Naive thymus-derived CD4-positive, alpha-beta T cell (primary cell): ENCODE measurements around the gene LSP1. TPM values are rescaled to one million over a fixed set of nuclear protein-coding genes. Genes with fewer than 3 reads are reported as not detected.

ENCODE experiments used
- ATAC-seq: fragments of 150-1000 bp; cut with Tn5 transposase; 2 replicates; pipeline ENCODE4 v1.10.0; 2021; ENCODE audit warnings: mild to moderate bottlenecking, moderate library complexity
- CTCF ChIA-PET: fragments of 350-600 bp; sonication (Branson Sonifier 250); formaldehyde crosslinking; loops from one replicate; lab custom pipeline; 2021; ENCODE audit warnings: antibody characterized with exemption; lab: Charles Lee
- POLR2A ChIA-PET: fragments of 350-600 bp; sonication (Branson Sonifier 250); formaldehyde crosslinking; loops from one replicate; lab custom pipeline; 2021; ENCODE audit warnings: antibody characterized with exemption, inconsistent platforms; lab: Charles Lee
- DNase-seq, 9 donors: peaks; one replicate each; pipeline versions ENCODE4 v3.0.0 to v3.0.0-alpha.2; 2020 to 2022; ENCODE audit warnings: mixed read lengths in 1 of 9
- H3K27ac ChIP-seq: one replicate; pipeline ENCODE4 v1.7.0; 2013; ENCODE audit warnings: mild to moderate bottlenecking, low read depth, low read length, moderate library complexity
- H3K27me3 ChIP-seq, 2 donors: one replicate each; pipeline ENCODE4 v1.7.0; 2013; ENCODE audit warnings: low read length in 2 of 2, mild to moderate bottlenecking in 2 of 2, moderate library complexity in 2 of 2; ENCODE audit not compliant: control insufficient read depth in 2 of 2, insufficient read depth in 2 of 2
- H3K36me3 ChIP-seq, 3 experiments: 1 replicate in 2 of 3; 2 replicates in 1 of 3; pipeline ENCODE4 v1.7.0; 2013; ENCODE audit warnings: low read length in 3 of 3, mild to moderate bottlenecking in 3 of 3, moderate library complexity in 1 of 3; ENCODE audit not compliant: insufficient read depth in 3 of 3, control insufficient read depth in 2 of 3
- H3K4me1 ChIP-seq, 2 donors: one replicate each; pipeline ENCODE4 v1.7.0; 2013; ENCODE audit warnings: low read length in 2 of 2, mild to moderate bottlenecking in 2 of 2, moderate library complexity in 1 of 2; ENCODE audit not compliant: control insufficient read depth in 2 of 2, insufficient read depth in 2 of 2
- H3K4me3 ChIP-seq: 2 replicates; pipeline ENCODE4 v1.7.0; 2013; ENCODE audit warnings: mild to moderate bottlenecking, low read length
- H3K9me3 ChIP-seq, 3 experiments: 1 replicate in 2 of 3; 2 replicates in 1 of 3; pipeline ENCODE4 v1.7.0; 2013; ENCODE audit warnings: low read length in 3 of 3; ENCODE audit not compliant: control insufficient read depth in 2 of 3
- H3K27ac Mint-ChIP-seq, 9 donors: one replicate each; pipeline ENCODE4 v1.8.0; 2020 to 2022; ENCODE audit warnings: mixed read lengths in 9 of 9, mild to moderate bottlenecking in 8 of 9, moderate library complexity in 5 of 9, inconsistent platforms in 2 of 9
- H3K27me3 Mint-ChIP-seq, 5 donors: one replicate each; pipeline ENCODE4 v1.8.0; 2021 to 2022; ENCODE audit warnings: mixed read lengths in 5 of 5, mild to moderate bottlenecking in 1 of 5
- H3K36me3 Mint-ChIP-seq, 5 donors: one replicate each; pipeline ENCODE4 v1.8.0; 2020 to 2022; ENCODE audit warnings: mixed read lengths in 5 of 5, mild to moderate bottlenecking in 3 of 5, inconsistent platforms in 1 of 5
- H3K4me1 Mint-ChIP-seq, 7 donors: one replicate each; pipeline ENCODE4 v1.8.0; 2020 to 2022; ENCODE audit warnings: mixed read lengths in 7 of 7, mild to moderate bottlenecking in 3 of 7, inconsistent platforms in 1 of 7
- H3K4me3 Mint-ChIP-seq, 10 donors: one replicate each; pipeline ENCODE4 v1.8.0; 2020 to 2022; ENCODE audit warnings: mild to moderate bottlenecking in 10 of 10, mixed read lengths in 10 of 10, moderate library complexity in 6 of 10, inconsistent platforms in 2 of 10
- H3K9me3 Mint-ChIP-seq, 11 donors: one replicate each; pipeline ENCODE4 v1.8.0; 2020 to 2022; ENCODE audit warnings: mixed read lengths in 11 of 11, mild to moderate bottlenecking in 4 of 11, inconsistent platforms in 1 of 11, moderate library complexity in 1 of 11
- intact Hi-C, 2 donors: fragments of 100-400 bp; cut with micrococcal nuclease; formaldehyde crosslinking; loops; one replicate each; pipeline ENCODE4 v1.15.1; 2023
- polyA plus RNA-seq, 2 donors: library from polyadenylated mRNA; unstranded; fragments of 300-500 nt; fragmentation: Illumina TruSeq; gene quantifications; one replicate each; pipeline ENCODE4 v1.2.3, GENCODE V29; 2021
- total RNA-seq, 6 experiments: library from RNA in 5 of 6; stranded (reverse) in 5 of 6; gene quantifications; 1 replicate in 5 of 6; 2 replicates in 1 of 6; pipeline ENCODE4 v1.2.3 and lab custom pipeline; 2021 to 2026

LSP1 gene
- total and polyA plus RNA-seq, 7 experiments from 2014 or later: 248 to 578 (median 295) TPM

DNA sequence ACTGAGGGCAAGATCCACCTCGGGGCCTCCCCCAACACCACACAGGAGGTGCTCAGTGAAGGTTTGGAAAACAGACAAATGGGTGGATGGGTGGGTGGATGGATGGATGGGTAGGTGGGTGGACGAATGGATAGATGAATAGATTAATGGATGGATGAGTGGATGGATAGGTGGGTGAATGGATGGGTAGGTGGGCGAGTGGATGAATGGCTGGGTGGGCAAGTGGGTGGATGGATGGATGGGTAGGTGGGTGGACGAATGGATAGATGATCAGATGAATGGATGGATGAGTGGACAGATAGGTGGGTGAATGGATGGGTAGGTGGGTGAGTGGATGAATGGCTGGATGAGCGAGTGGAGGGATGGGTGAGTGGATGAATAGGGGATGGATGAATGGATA lies 39.7 kb downstream of the LSP1 start:
- Histone ChIP-seq H3K27me3 (no peaks in the 10 kb centered on the region), H3K4me1 (peaks cover 33 to 34% of the 10 kb centered on the region in 2 donors), H3K4me3 (no peak overlapping the region), H3K9me3 (no peaks in the 10 kb centered on the region), H3K36me3 (peaks cover 0 to 12% (median 3%) of the 10 kb centered on the region in 3 experiments), H3K27ac (no peak overlapping the region)
- intact Hi-C loops: no loop called here
- no peak for DNase-seq
- H3K4me1 Mint-ChIP-seq: peaks cover 18 to 57% (median 42%) of the 10 kb centered on the region in 7 donors
- peaks cover 0 to 15% (median 2%) of the 10 kb centered on the region in 5 donors for H3K27me3 Mint-ChIP-seq
- H3K36me3 Mint-ChIP-seq: peaks cover 0 to 29% (median 0%) of the 10 kb centered on the region in 5 donors
- ChIA-PET POLR2A (interaction anchor here (0.6 to 4.2 kb wide), 4 partner anchors 25 to 188 kb away, joined by 5 to 41 read pairs (median 10); no protein-coding TSS in a partner anchor), CTCF (no interaction called here)
- H3K4me3 Mint-ChIP-seq: peak overlapping the region in 3 of 10 donors; percentile 39 to 91 (median 68)
- H3K27ac Mint-ChIP-seq: peak overlapping the region in 6 of 9 donors; percentile 25 to 58 (median 33)
- ATAC-seq: no peak
- H3K9me3 Mint-ChIP-seq: peaks cover 0 to 8% (median 0%) of the 10 kb centered on the region in 11 donors

DNA sequence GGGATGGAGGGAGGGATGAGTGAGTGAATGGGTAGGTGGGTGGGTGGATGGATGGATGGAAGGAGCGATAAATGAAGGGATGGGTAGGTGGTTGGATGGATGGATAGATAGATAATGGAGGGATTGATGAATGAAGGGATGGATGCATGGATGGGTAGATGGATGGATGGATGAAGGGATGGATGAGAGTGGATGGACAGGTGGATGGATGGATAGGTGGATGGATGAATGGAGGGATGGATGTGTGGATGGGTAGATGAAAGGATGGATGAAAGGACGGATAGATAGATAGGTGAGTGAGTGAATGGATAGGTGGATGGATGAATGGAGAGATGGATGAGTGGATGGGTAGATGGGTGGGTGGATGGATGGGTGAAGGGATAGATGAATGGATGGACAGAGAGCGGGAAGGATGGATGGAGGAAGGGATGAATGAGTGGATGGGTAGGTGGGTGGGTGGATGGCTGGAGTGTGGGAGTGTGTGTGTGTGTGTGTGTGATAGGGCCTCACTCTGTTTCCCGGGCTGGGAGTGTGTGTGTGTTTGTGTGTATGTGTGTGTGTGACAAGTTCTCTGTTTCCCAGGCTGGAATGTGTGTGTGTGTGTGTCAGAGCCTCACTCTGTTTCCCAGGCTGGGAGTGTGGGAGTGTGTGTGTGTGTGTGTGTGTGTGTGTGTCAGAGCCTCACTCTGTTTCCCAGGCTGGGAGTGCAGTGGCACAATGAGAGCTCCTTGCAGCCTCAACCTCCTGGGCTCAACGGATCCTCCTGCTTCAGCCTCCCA lies 40.9 kb downstream of the LSP1 start:
- Mint-ChIP-seq H3K27me3 (peaks cover 0 to 19% (median 7%) of the 10 kb centered on the region in 5 donors), H3K4me1 (peaks cover 11 to 51% (median 33%) of the 10 kb centered on the region in 7 donors)
- intact Hi-C loops: loop anchor here (1.0 kb wide), 1 partner anchor 46 kb away; no protein-coding TSS in a partner anchor

DNA sequence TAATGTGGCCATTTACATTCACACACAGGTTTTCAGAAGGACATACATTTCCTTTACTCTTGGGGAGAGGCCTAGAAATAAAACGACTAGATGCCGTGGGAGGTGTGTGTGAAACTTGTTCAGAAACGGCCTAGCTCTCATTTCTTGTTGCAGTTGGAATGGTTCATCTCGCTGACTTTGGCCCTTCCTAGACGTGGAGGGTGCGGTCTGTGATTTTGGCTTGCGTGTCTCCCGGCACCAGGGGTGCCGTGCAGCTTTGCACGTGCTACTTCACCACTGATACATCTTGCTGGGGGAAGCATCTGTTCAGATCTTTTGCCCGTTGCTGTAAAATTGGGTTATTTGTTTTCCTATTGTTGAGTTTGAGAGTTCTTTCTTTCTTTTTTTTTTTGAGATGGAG lies 41.9 kb downstream of the LSP1 start:
- H3K36me3 Mint-ChIP-seq: peaks cover 0 to 23% (median 0%) of the 10 kb centered on the region in 5 donors
- H3K9me3 Mint-ChIP-seq: peaks cover 0 to 8% (median 0%) of the 10 kb centered on the region in 11 donors
- ChIA-PET CTCF (no interaction called here), POLR2A (interaction anchor here (0.7 kb wide), 1 partner anchor 74 kb away, joined by 3 read pairs; no protein-coding TSS in a partner anchor)
- ATAC-seq (no peak), DNase-seq (no peak)
- Histone ChIP-seq H3K9me3 (no peaks in the 10 kb centered on the region), H3K4me3 (no peak overlapping the region), H3K36me3 (no peaks in the 10 kb centered on the region), H3K27me3 (no peaks in the 10 kb centered on the region), H3K27ac (no peak overlapping the region), H3K4me1 (peaks cover 12 to 17% of the 10 kb centered on the region in 2 donors)
- peaks cover 0 to 26% (median 7%) of the 10 kb centered on the region in 5 donors for H3K27me3 Mint-ChIP-seq
- peak overlapping the region in 1 of 9 donors; percentile 42 for H3K27ac Mint-ChIP-seq
- no peak overlapping the region for H3K4me3 Mint-ChIP-seq
- H3K4me1 Mint-ChIP-seq: peaks cover 7 to 44% (median 29%) of the 10 kb centered on the region in 7 donors
- intact Hi-C loops: loop anchor here (1.0 kb wide), 1 partner anchor 45 kb away; no protein-coding TSS in a partner anchor

More for the DNA sequence above, 40.9 kb downstream of the LSP1 start:
- no peak overlapping the region for H3K27ac ChIP-seq
- CTCF ChIA-PET: no interaction called here
- no peaks in the 10 kb centered on the region for H3K9me3 ChIP-seq
- H3K27me3 ChIP-seq: no peaks in the 10 kb centered on the region
- Mint-ChIP-seq H3K9me3 (peaks cover 0 to 8% (median 0%) of the 10 kb centered on the region in 11 donors), H3K36me3 (peaks cover 0 to 26% (median 0%) of the 10 kb centered on the region in 5 donors), H3K4me3 (peak overlapping the region in 3 of 10 donors; percentile 0 to 42 (median 33)), H3K27ac (peak overlapping the region in 4 of 9 donors; percentile 44 to 89 (median 59))
- POLR2A ChIA-PET: interaction anchor here (0.7 kb wide), 1 partner anchor 75 kb away, joined by 3 read pairs; no protein-coding TSS in a partner anchor
- peaks cover 22 to 27% of the 10 kb centered on the region in 2 donors for H3K4me1 ChIP-seq
- no peak for ATAC-seq
- peaks cover 0 to under 1% (median 0%) of the 10 kb centered on the region in 3 experiments for H3K36me3 ChIP-seq
- DNase-seq: no peak
- H3K4me3 ChIP-seq: no peak overlapping the region

DNA sequence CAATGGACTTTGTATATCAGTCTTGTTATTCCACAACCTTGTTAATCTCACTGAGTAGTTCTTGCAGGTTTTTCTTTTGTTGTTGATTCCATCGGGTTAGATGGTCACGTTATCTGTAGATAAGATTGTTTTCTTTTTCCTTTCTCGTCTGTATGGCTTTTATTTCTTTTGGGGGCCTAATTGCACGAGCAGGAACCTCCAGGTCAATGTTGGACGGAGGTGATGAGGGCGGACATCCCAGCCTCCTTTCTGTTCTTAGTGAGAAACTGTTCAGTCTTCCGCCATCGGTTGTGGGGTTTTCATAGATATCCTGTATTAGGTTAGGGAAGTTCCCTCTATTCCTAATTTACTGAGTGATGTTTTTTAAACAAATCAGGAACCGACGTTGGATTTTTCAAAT lies 43.6 kb downstream of the LSP1 start:
- H3K27ac Mint-ChIP-seq: no peak overlapping the region
- H3K4me3 Mint-ChIP-seq: no peak overlapping the region
- peaks cover 0 to 35% (median 7%) of the 10 kb centered on the region in 5 donors for H3K27me3 Mint-ChIP-seq
- Histone ChIP-seq H3K27me3 (no peaks in the 10 kb centered on the region), H3K4me1 (peaks cover 0 to 2% of the 10 kb centered on the region in 2 donors), H3K9me3 (no peaks in the 10 kb centered on the region), H3K36me3 (no peaks in the 10 kb centered on the region), H3K4me3 (no peak overlapping the region), H3K27ac (no peak overlapping the region)
- H3K9me3 Mint-ChIP-seq: peaks cover 0 to 8% (median 0%) of the 10 kb centered on the region in 11 donors
- ChIA-PET POLR2A (no interaction called here), CTCF (no interaction called here)
- H3K4me1 Mint-ChIP-seq: peaks cover 7 to 27% (median 20%) of the 10 kb centered on the region in 7 donors
- intact Hi-C loops: no loop called here
- H3K36me3 Mint-ChIP-seq: peaks cover 0 to 23% (median 0%) of the 10 kb centered on the region in 5 donors
- no peak for DNase-seq
- ATAC-seq: no peak

DNA sequence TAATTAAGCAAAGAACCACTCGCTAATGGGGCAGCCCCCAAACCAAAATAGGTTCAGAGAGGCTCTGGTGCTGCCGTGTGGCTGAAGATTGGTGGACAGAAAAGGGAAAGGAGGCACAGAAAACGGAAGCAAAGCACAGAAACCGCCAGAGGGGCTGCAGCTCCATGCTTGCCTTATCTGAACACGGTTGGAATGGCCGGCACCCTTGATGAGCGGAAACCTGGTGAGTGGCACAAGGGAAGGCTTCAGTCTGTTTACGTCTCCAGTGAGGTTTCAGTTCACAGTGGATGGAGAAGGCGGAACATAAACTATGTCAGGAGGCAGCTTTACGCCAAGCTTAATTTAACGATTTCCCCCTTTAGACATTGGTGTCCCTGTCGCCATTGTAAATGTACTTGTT lies 44.0 kb downstream of the LSP1 start:
- Histone ChIP-seq H3K9me3 (no peaks in the 10 kb centered on the region), H3K36me3 (no peaks in the 10 kb centered on the region), H3K27me3 (no peaks in the 10 kb centered on the region), H3K4me3 (no peak overlapping the region), H3K4me1 (no peaks in the 10 kb centered on the region), H3K27ac (no peak overlapping the region)
- intact Hi-C loops: no loop called here
- peaks cover 0 to 19% (median 0%) of the 10 kb centered on the region in 5 donors for H3K36me3 Mint-ChIP-seq
- peaks cover 7 to 22% (median 16%) of the 10 kb centered on the region in 7 donors for H3K4me1 Mint-ChIP-seq
- peak overlapping the region in 1 of 9 donors; percentile 51 for H3K27ac Mint-ChIP-seq
- peak; percentile 37 for ATAC-seq
- DNase-seq: no peak
- ChIA-PET CTCF (no interaction called here), POLR2A (no interaction called here)
- H3K9me3 Mint-ChIP-seq: peaks cover 0 to 8% (median 0%) of the 10 kb centered on the region in 11 donors
- H3K4me3 Mint-ChIP-seq: peak overlapping the region in 2 of 10 donors; percentile 28 to 38
- H3K27me3 Mint-ChIP-seq: peaks cover 0 to 36% (median 7%) of the 10 kb centered on the region in 5 donors

DNA sequence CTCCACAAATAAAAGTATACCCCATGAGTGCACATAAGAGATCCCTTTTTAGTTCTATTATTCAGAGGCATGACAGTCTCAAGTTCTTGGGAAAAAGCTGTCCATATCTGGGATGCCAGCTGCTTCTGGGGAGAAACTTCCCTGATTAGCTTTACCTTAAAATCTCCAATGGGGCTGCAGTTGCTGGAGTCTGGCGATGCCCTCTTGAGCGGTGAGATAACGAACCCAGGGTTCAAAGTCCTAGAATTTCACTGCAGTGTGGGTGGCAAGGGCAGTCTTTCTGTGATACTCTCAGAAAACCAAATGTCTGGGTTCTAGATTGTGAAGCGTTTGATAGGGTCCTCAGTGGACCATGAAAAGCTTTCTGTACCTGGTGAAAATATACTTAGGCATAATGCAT lies 46.2 kb downstream of the LSP1 start:
- intact Hi-C loops: no loop called here
- Mint-ChIP-seq H3K4me1 (peaks cover 0 to 4% (median 2%) of the 10 kb centered on the region in 7 donors), H3K9me3 (no peaks in the 10 kb centered on the region), H3K4me3 (no peak overlapping the region), H3K27ac (no peak overlapping the region), H3K27me3 (peaks cover 0 to 36% (median 7%) of the 10 kb centered on the region in 5 donors), H3K36me3 (no peaks in the 10 kb centered on the region)
- POLR2A ChIA-PET: no interaction called here
- CTCF ChIA-PET: interaction anchor here (0.7 to 1.9 kb wide), 3 partner anchors 77 to 402 kb away, joined by 3 to 6 read pairs (median 6); no protein-coding TSS in a partner anchor
- Histone ChIP-seq H3K27me3 (no peaks in the 10 kb centered on the region), H3K4me3 (no peak overlapping the region), H3K27ac (no peak overlapping the region), H3K9me3 (no peaks in the 10 kb centered on the region), H3K4me1 (no peaks in the 10 kb centered on the region), H3K36me3 (no peaks in the 10 kb centered on the region)
- no peak for ATAC-seq
- DNase-seq: no peak
